ENCODE measurements around the gene INPP5E. TPM values are rescaled to one million over a fixed set of nuclear protein-coding genes. Genes with fewer than 3 reads are reported as not detected.

The INPP5E gene
- total RNA-seq, 3 donors from 2014 or later, result 20.7 to 25.2 (median 22.5) TPM

DNA sequence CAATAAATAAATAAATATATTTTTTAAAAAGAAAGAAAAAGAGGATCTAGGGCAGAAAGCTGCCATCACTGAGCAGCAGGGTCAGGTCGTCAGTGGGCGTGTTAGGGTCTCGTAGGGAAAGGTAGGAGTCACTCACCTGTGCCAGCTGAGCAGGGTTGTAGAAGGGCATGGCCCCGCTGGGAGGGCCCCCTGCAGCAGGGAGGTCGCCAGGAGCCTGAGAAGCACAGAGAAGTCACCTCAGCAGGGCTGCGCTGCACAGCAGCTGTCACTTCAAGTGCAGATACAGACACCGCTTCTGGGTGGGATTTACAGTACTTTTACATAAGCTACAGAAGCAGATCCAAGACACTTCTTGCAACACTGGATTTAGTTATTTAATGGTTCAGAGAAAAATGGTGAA lies 4.0 kb upstream of the INPP5E start:
- Mint-ChIP-seq H3K36me3 (ENCODE audit: insufficient read depth) (peaks cover 32% of the 10 kb centered on the region), H3K9me3 (no peaks in the 10 kb centered on the region), H3K4me3 (no peak overlapping the region), H3K4me1 (ENCODE audit: low read depth) (no peaks in the 10 kb centered on the region), H3K27me3 (ENCODE audit: low read depth) (no peaks in the 10 kb centered on the region)
- DNase-seq (no peak), ATAC-seq (no peak)

DNA sequence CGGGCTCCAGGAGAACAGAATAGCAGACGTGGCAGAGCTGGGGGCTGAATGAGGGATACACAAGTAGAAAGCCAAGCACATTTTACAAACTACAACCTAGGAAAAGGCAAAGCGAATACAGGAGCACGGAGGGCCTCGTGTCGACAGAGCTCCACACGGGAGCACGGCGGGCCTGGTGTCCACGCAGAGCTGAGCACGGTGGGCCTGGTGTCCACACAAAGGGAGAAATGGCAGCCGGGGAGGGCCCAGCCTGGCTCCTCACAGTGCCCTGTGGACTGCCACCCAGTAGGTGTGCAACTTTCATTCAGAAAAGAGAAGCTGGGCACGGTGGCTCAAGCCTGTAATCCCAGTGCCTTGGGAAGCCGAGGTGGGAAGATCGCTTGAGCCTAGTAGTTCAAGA lies 3.4 kb upstream of the INPP5E start:
- no peak for ATAC-seq
- Mint-ChIP-seq H3K4me1 (ENCODE audit: low read depth) (peaks cover 4% of the 10 kb centered on the region), H3K36me3 (ENCODE audit: insufficient read depth) (peaks cover 32% of the 10 kb centered on the region), H3K27me3 (ENCODE audit: low read depth) (no peaks in the 10 kb centered on the region), H3K9me3 (no peaks in the 10 kb centered on the region), H3K4me3 (no peak overlapping the region)
- no peak for DNase-seq

DNA sequence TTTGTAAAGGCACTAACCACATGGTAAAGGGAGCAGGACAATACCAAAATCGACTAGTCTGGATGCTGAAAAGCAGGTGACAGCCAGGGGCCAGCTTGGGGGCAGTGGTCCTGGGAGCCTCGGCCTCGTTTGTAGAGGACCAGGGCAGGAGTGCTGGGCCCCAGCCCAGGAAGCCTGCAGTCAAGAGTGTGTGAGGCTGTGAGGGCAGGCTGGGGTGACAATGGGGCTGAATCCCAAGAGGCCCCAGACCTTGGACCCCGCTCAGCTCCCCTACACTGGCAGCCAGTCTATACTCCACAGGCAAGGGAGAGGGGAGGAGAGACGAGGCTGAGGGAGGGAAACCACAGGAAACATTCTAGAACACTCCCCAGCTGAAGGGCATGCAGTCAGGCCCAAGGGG lies 2.6 kb upstream of the INPP5E start:
- no peak for DNase-seq
- H3K4me1 Mint-ChIP-seq (ENCODE audit: low read depth), result peaks cover 12% of the 10 kb centered on the region
- no peak for ATAC-seq
- H3K27me3 Mint-ChIP-seq (ENCODE audit: low read depth), result no peaks in the 10 kb centered on the region
- peaks cover 24% of the 10 kb centered on the region for H3K36me3 Mint-ChIP-seq (ENCODE audit: insufficient read depth)
- no peak overlapping the region for H3K4me3 Mint-ChIP-seq
- H3K9me3 Mint-ChIP-seq, result no peaks in the 10 kb centered on the region

- H3K4me1 Mint-ChIP-seq (ENCODE audit: low read depth), result peaks cover 17% of the 10 kb centered on the region
- no peak overlapping the region for H3K4me3 Mint-ChIP-seq
- DNase-seq, result no peak
- H3K27me3 Mint-ChIP-seq (ENCODE audit: low read depth), result no peaks in the 10 kb centered on the region
- no peak for ATAC-seq
- no peaks in the 10 kb centered on the region for H3K9me3 Mint-ChIP-seq
- peaks cover 20% of the 10 kb centered on the region for H3K36me3 Mint-ChIP-seq (ENCODE audit: insufficient read depth)
Observed at GRCh38 chr9:136441681-136442245, 2.1 kb upstream of the INPP5E start.

DNA sequence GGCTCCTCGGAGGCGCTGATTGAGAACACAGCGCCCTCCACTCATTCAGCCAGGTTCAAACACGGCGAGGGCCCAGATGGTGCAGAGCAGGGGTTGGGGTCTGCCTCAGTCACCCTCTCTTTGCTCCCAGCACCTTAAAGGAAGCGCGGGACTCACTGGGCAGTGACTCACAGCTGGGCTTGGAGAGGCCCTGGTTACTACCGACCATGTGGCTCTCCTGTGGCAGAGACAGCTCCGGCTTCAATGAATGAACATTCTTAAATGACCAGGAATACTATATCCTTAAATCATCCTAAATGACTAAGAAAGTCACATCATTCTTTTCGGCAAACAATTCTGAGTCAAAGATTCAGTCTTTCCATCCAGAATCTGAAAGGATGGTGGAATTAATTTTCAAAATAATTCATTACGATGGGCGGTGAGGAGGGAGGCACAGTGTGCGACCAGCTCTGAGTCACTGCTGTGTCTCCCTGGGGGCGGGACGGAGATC lies 1.6 kb upstream of the INPP5E start:
- peaks cover 16% of the 10 kb centered on the region for H3K36me3 Mint-ChIP-seq (ENCODE audit: insufficient read depth)
- no peaks in the 10 kb centered on the region for H3K9me3 Mint-ChIP-seq
- ATAC-seq, result no peak
- peaks cover 21% of the 10 kb centered on the region for H3K4me1 Mint-ChIP-seq (ENCODE audit: low read depth)
- no peaks in the 10 kb centered on the region for H3K27me3 Mint-ChIP-seq (ENCODE audit: low read depth)
- H3K4me3 Mint-ChIP-seq, result peak overlapping the region; percentile 11
- no peak for DNase-seq

- peak; percentile 48 for DNase-seq
- Mint-ChIP-seq H3K9me3 (no peaks in the 10 kb centered on the region), H3K27me3 (ENCODE audit: low read depth) (no peaks in the 10 kb centered on the region), H3K36me3 (ENCODE audit: insufficient read depth) (peaks cover 15% of the 10 kb centered on the region), H3K4me1 (ENCODE audit: low read depth) (peaks cover 26% of the 10 kb centered on the region), H3K4me3 (peak overlapping the region; percentile 86)
- ATAC-seq, result peak; percentile 76 to 81
Observed at GRCh38 chr9:136438548-136439480, 831 bp downstream of the INPP5E start.

GRCh38 chr9:136437839-136438547 lies 1.7 kb downstream of the INPP5E start:
- DNase-seq, result no peak
- no peak for ATAC-seq
- Mint-ChIP-seq H3K4me3 (peak overlapping the region; percentile 86), H3K36me3 (ENCODE audit: insufficient read depth) (peaks cover 12% of the 10 kb centered on the region), H3K9me3 (no peaks in the 10 kb centered on the region), H3K27me3 (ENCODE audit: low read depth) (no peaks in the 10 kb centered on the region), H3K4me1 (ENCODE audit: low read depth) (peaks cover 26% of the 10 kb centered on the region)

GRCh38 chr9:136437430-136437829 lies 2.2 kb downstream of the INPP5E start:
- DNase-seq, result no peak
- Mint-ChIP-seq H3K27me3 (ENCODE audit: low read depth) (no peaks in the 10 kb centered on the region), H3K4me3 (peak overlapping the region; percentile 86), H3K36me3 (ENCODE audit: insufficient read depth) (peaks cover 6% of the 10 kb centered on the region), H3K9me3 (no peaks in the 10 kb centered on the region), H3K4me1 (ENCODE audit: low read depth) (peaks cover 26% of the 10 kb centered on the region)
- ATAC-seq, result no peak

DNA sequence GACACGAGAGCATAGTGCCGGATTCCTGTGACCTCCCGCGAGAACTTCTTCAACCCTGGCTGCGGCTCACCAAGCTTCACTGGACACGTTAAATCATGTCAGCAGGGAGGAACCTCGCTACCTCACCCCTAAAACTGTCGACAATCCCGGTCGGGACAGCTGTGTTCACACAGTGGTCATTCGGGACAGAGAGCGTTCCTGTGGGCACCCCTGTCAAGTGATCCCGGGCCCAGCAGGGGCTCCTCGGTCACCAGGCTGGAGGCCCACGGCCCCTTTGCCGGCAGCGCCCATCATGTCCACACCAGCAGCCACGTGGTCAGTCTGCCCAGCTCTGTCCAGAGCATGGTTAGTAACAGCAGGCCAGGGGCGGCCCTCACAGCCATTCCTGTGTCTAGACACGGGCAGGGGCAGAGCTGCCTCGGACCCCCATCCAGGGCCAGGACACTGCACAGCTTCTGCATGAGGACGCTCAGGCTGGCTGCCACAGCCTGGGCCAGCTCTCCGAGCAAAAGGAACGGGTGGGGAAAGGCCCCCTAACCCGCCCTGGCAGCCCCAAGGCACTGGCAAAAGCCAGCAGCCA lies 3.5 kb downstream of the INPP5E start:
- Mint-ChIP-seq H3K9me3 (no peaks in the 10 kb centered on the region), H3K4me1 (ENCODE audit: low read depth) (peaks cover 26% of the 10 kb centered on the region), H3K4me3 (peak overlapping the region; percentile 38), H3K27me3 (ENCODE audit: low read depth) (no peaks in the 10 kb centered on the region), H3K36me3 (ENCODE audit: insufficient read depth) (peaks cover 3% of the 10 kb centered on the region)
- no peak for ATAC-seq
- no peak for DNase-seq

GRCh38 chr9:136434580-136435169 lies 5.0 kb downstream of the INPP5E start:
- Mint-ChIP-seq H3K27me3 (ENCODE audit: low read depth) (no peaks in the 10 kb centered on the region), H3K4me3 (no peak overlapping the region), H3K36me3 (ENCODE audit: insufficient read depth) (peaks cover 2% of the 10 kb centered on the region), H3K9me3 (no peaks in the 10 kb centered on the region), H3K4me1 (ENCODE audit: low read depth) (peaks cover 26% of the 10 kb centered on the region)
- ATAC-seq (no peak), DNase-seq (no peak)

GRCh38 chr9:136433849-136434579 lies 5.6 kb downstream of the INPP5E start:
- DNase-seq (no peak), ATAC-seq (no peak)
- Mint-ChIP-seq H3K9me3 (no peaks in the 10 kb centered on the region), H3K36me3 (ENCODE audit: insufficient read depth) (peaks cover 2% of the 10 kb centered on the region), H3K27me3 (ENCODE audit: low read depth) (no peaks in the 10 kb centered on the region), H3K4me3 (no peak overlapping the region), H3K4me1 (ENCODE audit: low read depth) (peaks cover 26% of the 10 kb centered on the region)

GRCh38 chr9:136433043-136433715 lies 6.5 kb downstream of the INPP5E start:
- Mint-ChIP-seq H3K36me3 (ENCODE audit: insufficient read depth) (peaks cover 5% of the 10 kb centered on the region), H3K27me3 (ENCODE audit: low read depth) (no peaks in the 10 kb centered on the region), H3K4me1 (ENCODE audit: low read depth) (peaks cover 23% of the 10 kb centered on the region), H3K4me3 (no peak overlapping the region), H3K9me3 (no peaks in the 10 kb centered on the region)
- no peak for ATAC-seq
- no peak for DNase-seq

DNA sequence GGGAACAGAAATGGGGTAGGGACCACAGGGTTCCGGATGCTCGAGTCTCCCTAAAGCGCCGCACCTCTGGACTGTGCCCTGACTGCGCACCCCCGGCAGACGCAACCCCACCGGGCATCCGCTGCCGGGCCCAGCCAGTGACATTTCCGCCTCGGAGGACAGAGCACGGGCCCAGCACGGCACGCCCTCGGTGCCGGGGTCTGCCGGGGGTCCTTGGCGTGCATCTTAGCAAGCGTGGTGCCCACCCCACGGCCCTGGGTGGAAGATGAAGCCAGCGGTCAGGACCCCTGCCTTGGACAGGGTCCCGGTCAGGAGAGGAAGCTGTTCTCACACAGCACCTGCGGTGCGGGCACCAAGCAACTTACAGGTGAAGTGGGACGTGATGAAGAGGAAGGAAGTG lies 7.1 kb downstream of the INPP5E start:
- Mint-ChIP-seq H3K27me3 (ENCODE audit: low read depth) (no peaks in the 10 kb centered on the region), H3K9me3 (no peaks in the 10 kb centered on the region), H3K36me3 (ENCODE audit: insufficient read depth) (peaks cover 5% of the 10 kb centered on the region), H3K4me1 (ENCODE audit: low read depth) (peaks cover 18% of the 10 kb centered on the region), H3K4me3 (no peak overlapping the region)
- ATAC-seq, result no peak
- no peak for DNase-seq
